HFFc6 (cell line): ENCODE data around the gene AXIN1. TPM values are rescaled to one million over a fixed set of nuclear protein-coding genes. Genes with fewer than 3 reads are reported as not detected.
"Not testable (repeated sequence)": the region's sequence is repeated elsewhere in the genome, so short reads cannot be mapped to it uniquely, and the experiment has no call there.

ENCODE experiments used
- DNase-seq: peaks from one replicate; pipeline ENCODE4 v3.0.0-alpha.2; 2018
- H3K27ac Mint-ChIP-seq: 2 replicates; pipeline ENCODE4 v1.8.0; 2020; ENCODE audit warnings: mild to moderate bottlenecking, mixed read lengths
- H3K27me3 Mint-ChIP-seq: 2 replicates; pipeline ENCODE4 v1.8.0; 2021; ENCODE audit warnings: mild to moderate bottlenecking, moderate library complexity, mixed read lengths; ENCODE audit not compliant: insufficient read depth
- H3K36me3 Mint-ChIP-seq: 2 replicates; pipeline ENCODE4 v1.8.0; 2021; ENCODE audit warnings: low read depth, mixed read lengths
- H3K4me1 Mint-ChIP-seq: 2 replicates; pipeline ENCODE4 v1.8.0; 2020; ENCODE audit warnings: low read depth, mixed read lengths
- H3K4me3 Mint-ChIP-seq: 2 replicates; pipeline ENCODE4 v1.8.0; 2020; ENCODE audit warnings: mild to moderate bottlenecking, moderate library complexity, mixed read lengths
- H3K9me3 Mint-ChIP-seq: 2 replicates; pipeline ENCODE4 v1.8.0; 2020; ENCODE audit warnings: mild to moderate bottlenecking, mixed read lengths
- CTCF ChIP-seq: fragments of 200-600 bp; sonication (generic); IDR thresholded peaks from 2 replicates; pipeline ENCODE4 v1.5.0; 2021; ENCODE audit warnings: antibody characterized with exemption, mild to moderate bottlenecking
- total RNA-seq, 6 experiments: library from RNA; stranded (reverse); fragmentation: NEBNext Ultra II Directional; extraction: Animal tissue kit (Norgen Biotek cat#: 25700); gene quantifications; 2 replicates in 1 of 6; 3 replicates in 5 of 6; pipeline ENCODE4 v1.2.3, GENCODE V29; 2021

The AXIN1 gene
- total RNA-seq, 6 experiments from 2014 or later: 13.6 to 16.7 (median 14.7) TPM

DNA sequence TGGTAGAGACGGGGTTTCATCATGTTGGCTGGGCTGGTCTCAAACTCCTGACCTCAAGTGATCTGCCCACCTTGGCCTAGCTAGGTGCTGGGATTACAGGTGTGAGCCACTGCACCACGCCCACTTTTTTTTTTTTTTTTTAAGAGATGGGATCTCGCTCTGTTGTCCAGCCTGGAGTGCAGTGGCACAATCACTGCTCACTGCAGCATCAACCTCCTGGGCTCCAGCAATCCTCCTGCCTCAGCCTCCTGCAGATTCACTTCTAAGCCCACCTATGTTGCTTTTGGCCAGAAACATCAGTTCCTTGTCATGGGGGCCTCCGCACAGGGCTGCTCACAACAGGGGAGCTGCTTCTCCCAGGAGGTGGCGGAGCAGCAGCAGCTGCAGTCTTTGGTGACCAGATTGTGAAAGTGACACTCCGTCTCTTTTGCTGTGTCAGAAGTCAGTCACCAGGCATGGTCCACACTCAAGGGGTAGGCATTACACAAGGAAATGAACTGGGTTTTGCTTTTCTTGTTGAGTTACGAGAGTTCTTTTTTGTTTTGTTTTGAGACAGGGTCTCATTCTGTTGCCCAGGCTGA lies 40.0 kb upstream of the AXIN1 start:
- no peak for TF ChIP-seq CTCF
- Mint-ChIP-seq H3K36me3 (no peaks in the 10 kb centered on the region; the same call in 1 of the 2 replicates), H3K9me3 (peaks cover 5% of the 10 kb centered on the region; the same call in 1 of the 2 replicates), H3K27me3 (0 out of 2 replicates have a peak, but pooled peaks cover 3% of the 10 kb centered on the region), H3K4me3 (no peak overlapping the region), H3K27ac (no peak overlapping the region), H3K4me1 (peaks cover 20% of the 10 kb centered on the region)
- no peak for DNase-seq

DNA sequence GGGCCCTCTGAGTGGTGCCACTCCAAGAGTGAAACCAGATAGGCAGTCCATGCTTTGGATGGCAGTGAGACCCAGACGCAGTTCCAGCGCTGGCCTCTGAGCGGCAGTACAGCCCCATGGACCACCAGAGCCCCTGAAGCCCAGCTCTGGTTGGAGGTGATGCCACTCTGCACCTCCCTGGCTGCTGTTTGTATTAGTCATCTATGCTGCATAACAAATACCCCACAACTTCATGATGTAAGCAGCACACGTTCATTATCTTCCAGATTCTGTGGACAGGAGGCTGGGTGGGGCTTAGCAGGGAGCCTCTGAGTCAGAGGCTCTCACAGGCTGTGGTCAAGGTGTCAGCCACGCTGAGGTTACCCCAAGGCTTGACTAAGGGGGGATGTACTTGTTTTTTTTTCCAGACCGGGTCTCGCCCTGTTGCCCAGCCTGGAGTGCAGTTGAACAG lies 39.4 kb upstream of the AXIN1 start:
- Mint-ChIP-seq H3K36me3 (no peaks in the 10 kb centered on the region; the same call in 1 of the 2 replicates), H3K27me3 (0 out of 2 replicates have a peak, but pooled peaks cover 3% of the 10 kb centered on the region), H3K27ac (peak overlapping the region; percentile 33; the same call in 1 of the 2 replicates), H3K9me3 (peaks cover 5% of the 10 kb centered on the region; the same call in 1 of the 2 replicates), H3K4me1 (peaks cover 20% of the 10 kb centered on the region), H3K4me3 (no peak overlapping the region)
- TF ChIP-seq CTCF: peak; percentile 93
- peak; percentile 87 for DNase-seq

GRCh38 chr16:389352-389751 lies 36.8 kb upstream of the AXIN1 start:
- no peak overlapping the region for H3K27ac Mint-ChIP-seq
- DNase-seq: no peak
- no peaks in the 10 kb centered on the region; the same call in 1 of the 2 replicates for H3K36me3 Mint-ChIP-seq
- no peak for TF ChIP-seq CTCF
- H3K4me3 Mint-ChIP-seq: no peak overlapping the region
- H3K4me1 Mint-ChIP-seq: peaks cover 9% of the 10 kb centered on the region; the same call in 1 of the 2 replicates
- peaks cover 5% of the 10 kb centered on the region; the same call in 1 of the 2 replicates for H3K9me3 Mint-ChIP-seq
- H3K27me3 Mint-ChIP-seq: no peaks in the 10 kb centered on the region

DNA sequence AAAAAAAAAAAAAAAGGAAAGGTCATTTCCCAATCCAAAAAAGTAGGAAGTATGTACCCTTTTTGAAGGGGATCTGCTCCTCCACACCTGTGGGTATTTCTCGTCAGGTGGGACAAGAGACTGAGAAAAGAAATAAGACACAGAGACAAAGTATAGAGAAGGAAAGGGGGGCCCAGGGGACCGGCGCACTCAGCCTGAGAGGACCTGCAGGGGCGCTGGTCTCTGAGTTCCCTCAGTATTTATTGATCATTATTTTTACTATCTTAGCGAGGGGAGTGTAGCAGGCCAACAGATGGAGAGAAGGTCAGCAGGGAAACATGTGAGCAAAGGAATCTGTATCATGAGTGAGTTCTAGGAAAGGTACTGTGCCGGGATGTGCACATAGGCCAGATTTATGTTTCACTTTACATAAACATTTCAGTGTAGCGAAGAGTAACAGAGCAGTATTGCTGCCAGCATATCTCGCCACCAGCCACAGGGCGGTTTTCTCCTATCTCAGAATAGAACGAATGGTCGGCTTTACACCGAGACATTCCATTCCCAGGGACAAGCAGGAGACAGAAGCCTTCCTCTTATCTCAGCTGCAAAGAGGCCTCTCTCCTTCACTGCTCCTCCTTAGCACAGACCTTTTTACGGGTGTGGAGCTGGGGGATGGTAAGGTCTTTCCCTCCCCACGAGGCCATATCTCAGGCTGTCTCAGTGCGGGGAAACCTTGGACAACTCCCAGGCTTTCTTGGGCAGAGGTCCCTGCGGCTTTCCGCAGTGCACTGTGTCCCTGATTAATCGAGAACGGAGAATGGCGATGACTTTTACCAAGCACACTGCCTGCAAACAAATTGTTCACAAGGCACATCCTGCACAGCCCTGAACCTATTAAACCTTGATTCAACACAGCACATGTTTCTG lies 35.5 kb upstream of the AXIN1 start:
- H3K4me3 Mint-ChIP-seq, DNase-seq, H3K27me3 Mint-ChIP-seq, H3K9me3 Mint-ChIP-seq, H3K36me3 Mint-ChIP-seq, H3K27ac Mint-ChIP-seq: not testable (repeated sequence)
- peaks cover 15% of the 10 kb centered on the region for H3K4me1 Mint-ChIP-seq

DNA sequence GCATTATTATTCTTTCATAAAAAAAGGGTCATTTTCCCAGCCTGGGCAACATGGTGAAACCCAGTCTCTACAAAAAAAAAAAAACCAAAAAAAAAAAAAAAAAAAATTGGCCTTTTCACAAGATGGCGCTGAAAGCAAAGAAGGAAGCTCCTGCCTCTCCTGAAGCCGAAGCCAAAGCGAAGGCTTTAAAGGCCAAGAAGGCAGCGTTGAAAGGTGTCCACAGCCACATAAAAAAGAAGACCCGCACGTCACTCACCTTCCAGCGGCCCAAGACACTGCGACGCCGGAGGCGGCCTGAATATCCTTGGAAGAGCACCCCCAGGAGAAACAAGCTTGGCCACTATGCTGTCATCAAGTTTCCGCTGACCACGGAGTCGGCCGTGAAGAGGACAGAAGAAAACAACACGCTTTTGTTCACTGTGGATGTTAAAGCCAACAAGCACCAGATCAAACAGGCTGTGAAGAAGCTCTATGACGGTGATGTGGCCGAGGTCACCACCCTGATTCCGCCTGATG lies 34.2 kb upstream of the AXIN1 start:
- no peaks in the 10 kb centered on the region for H3K36me3 Mint-ChIP-seq
- peaks cover 15% of the 10 kb centered on the region for H3K4me1 Mint-ChIP-seq
- no peak overlapping the region for H3K4me3 Mint-ChIP-seq
- no peak; the same call in 1 of the 2 replicates for TF ChIP-seq CTCF
- no peak overlapping the region for H3K27ac Mint-ChIP-seq
- no peaks in the 10 kb centered on the region for H3K27me3 Mint-ChIP-seq
- no peak for DNase-seq
- no peaks in the 10 kb centered on the region for H3K9me3 Mint-ChIP-seq
